Placental epithelial cell (primary cell): ENCODE measurements around the gene ADGRE2. TPM values are rescaled to one million over a fixed set of nuclear protein-coding genes. Genes with fewer than 3 reads are reported as not detected.

Experiments
- small RNA-seq: library from RNA; depleted of rRNA; stranded (forward); fragments of <200 nt; gene quantifications from one replicate; pipeline ENCODE3, GENCODE V24; 2012
- total RNA-seq: library from RNA; depleted of rRNA; stranded (reverse); fragments of >200 nt; gene quantifications from 2 replicates; pipeline ENCODE4 v1.2.3, GENCODE V29; 2012

Gene ADGRE2
- total RNA-seq: 3.1 and 3.9 TPM in 2 replicates

GRCh38 chr19:14778110-14778845, at the start of gene ADGRE2:
Gene ADGRE2 (minus strand): TSS chr19:14778560. CDS start chr19:14776756, 1,804 bp downstream.

GRCh38 chr19:14689598-14690503, 88.5 kb downstream of the ADGRE2 start, which contains the start of gene ZNF333:
Gene ZNF333 (plus strand): TSS chr19:14690048. CDS start chr19:14693492, 3,444 bp downstream.

Small RNA genes within 50 kb of the gene (small RNA-seq; reads per million reads assigned to genes)
- 0.14 reads per million for gene AC005255.1

Other genes with a start within 250 kb of the ADGRE2 start
- gene TECR, start 249.0 kb downstream of the ADGRE2 start, total RNA-seq: 69.9 and 111 TPM in 2 replicates
- 258 and 369 TPM in 2 replicates for gene NDUFB7, start 206.5 kb downstream of the ADGRE2 start, total RNA-seq
- not detected in 2 replicates for gene CLEC17A, start 195.5 kb downstream of the ADGRE2 start, total RNA-seq
- gene ADGRE3, start 103.7 kb downstream of the ADGRE2 start, total RNA-seq: not detected in 2 replicates
- gene ZNF333, start 88.5 kb downstream of the ADGRE2 start, total RNA-seq: 12.5 and 13.3 TPM in 2 replicates
- 0.98 and 4.7 TPM in 2 replicates for gene OR7A5, start 56.6 kb upstream of the ADGRE2 start, total RNA-seq
- 0.98 and 3.5 TPM in 2 replicates for gene OR7C1, start 56.6 kb upstream of the ADGRE2 start, total RNA-seq
- gene OR7A10, start 70.4 kb upstream of the ADGRE2 start, total RNA-seq: not detected in 2 replicates
- not detected in 2 replicates for gene OR7A17, start 107.6 kb upstream of the ADGRE2 start, total RNA-seq
- gene OR7C2, start 162.9 kb upstream of the ADGRE2 start, total RNA-seq: not detected in 2 replicates
- gene SLC1A6, start 201.3 kb upstream of the ADGRE2 start, total RNA-seq: 16.4 and 82.8 TPM in 2 replicates